Measurements from ENCODE around the gene MAPRE3. TPM values are rescaled to one million over a fixed set of nuclear protein-coding genes. Genes with fewer than 3 reads are reported as not detected.

The MAPRE3 gene
- total RNA-seq, 2 experiments from 2014 or later = 2.9 to 3.8 TPM

Other genes with a start within 250 kb of the MAPRE3 start
- gene SLC35F6, start 206.4 kb upstream of the MAPRE3 start, total RNA-seq = 1 to 10 TPM; 2.0 to 2.7 TPM
- 10 to 100 TPM; 42.9 to 43.6 TPM for gene CENPA, start 184.6 kb upstream of the MAPRE3 start, total RNA-seq
- gene DPYSL5, start 122.5 kb upstream of the MAPRE3 start, total RNA-seq = under 1 TPM in 1 of 2 experiments, not detected in 1; 0.07 TPM
- gene TMEM214, start 62.3 kb downstream of the MAPRE3 start, total RNA-seq = 10 to 100 TPM; 38.3 to 41.3 TPM
- gene AGBL5, start 81.0 kb downstream of the MAPRE3 start, total RNA-seq = 10 to 100 TPM; 19.1 to 19.7 TPM
- 100 to 1,000 TPM; 257 to 282 TPM for gene OST4, start 101.0 kb downstream of the MAPRE3 start, total RNA-seq
- under 1 TPM; 0.15 to 0.29 TPM for gene EMILIN1, start 108.0 kb downstream of the MAPRE3 start, total RNA-seq
- 10 to 100 TPM in 1 of 2 experiments, 1 to 10 TPM in 1; 9.5 to 10.2 TPM for gene KHK, start 116.1 kb downstream of the MAPRE3 start, total RNA-seq
- gene CGREF1, start 148.5 kb downstream of the MAPRE3 start, total RNA-seq = 1 to 10 TPM; 5.8 to 6.6 TPM
- under 1 TPM; 0.17 to 0.19 TPM for gene ABHD1, start 153.2 kb downstream of the MAPRE3 start, total RNA-seq
- gene PREB, start 164.0 kb downstream of the MAPRE3 start, total RNA-seq = 10 to 100 TPM; 45.2 to 49.5 TPM
- gene PRR30, start 168.8 kb downstream of the MAPRE3 start, total RNA-seq = not detected
- not detected for gene TCF23, start 178.4 kb downstream of the MAPRE3 start, total RNA-seq
- gene ATRAID, start 241.4 kb downstream of the MAPRE3 start, total RNA-seq = 10 to 100 TPM; 80.5 to 80.8 TPM
- gene SLC5A6, start 241.6 kb downstream of the MAPRE3 start, total RNA-seq = 10 to 100 TPM; 22.6 to 24.8 TPM
- 100 to 1,000 TPM; 109 to 112 TPM for gene CAD, start 246.7 kb downstream of the MAPRE3 start, total RNA-seq